ENCODE measurements around the gene RBM19.

The RBM19 gene

DNA sequence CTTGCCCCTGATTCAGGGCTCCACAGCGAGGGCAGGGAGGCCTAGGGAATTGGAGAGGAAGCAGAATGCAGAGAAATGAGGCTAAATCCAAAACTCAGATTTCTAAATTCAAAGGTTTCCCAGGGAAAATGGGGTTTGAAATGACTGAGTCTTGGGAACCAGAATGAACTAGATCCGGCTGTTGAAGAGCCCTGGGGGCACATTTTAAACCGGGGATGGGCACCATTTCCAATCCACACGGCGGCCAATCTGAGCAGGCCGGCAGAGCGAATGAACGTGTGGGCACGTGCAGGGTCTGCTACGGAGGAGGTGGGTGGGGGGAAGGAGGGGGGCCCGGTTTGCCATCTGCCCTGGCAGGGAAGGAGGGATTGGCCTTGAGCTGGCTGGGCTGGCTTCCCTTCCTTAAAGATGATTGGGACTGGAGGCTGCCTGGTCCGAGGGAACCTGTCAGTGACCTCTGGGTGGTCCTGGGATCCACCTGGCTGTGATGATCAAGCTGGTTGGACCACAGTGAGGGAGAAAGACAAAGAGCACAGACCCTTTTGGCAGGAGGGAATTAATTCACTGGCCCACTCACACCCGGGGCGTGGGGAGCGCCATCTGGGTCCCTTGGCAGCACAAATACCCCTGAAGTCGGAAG lies 161.0 kb downstream of the RBM19 start:
- peaks cover 20% of the 10 kb centered on the region for H3K36me3 Mint-ChIP-seq
- H3K4me3 Mint-ChIP-seq, result no peak overlapping the region
- H3K9me3 Mint-ChIP-seq, result peaks cover 8% of the 10 kb centered on the region
- ATAC-seq (ENCODE audit: low read depth) (no peak), DNase-seq (ENCODE audit: low spot score in 2 of 2) (no peak)
- no peaks in the 10 kb centered on the region for H3K27me3 Mint-ChIP-seq
- H3K4me1 Mint-ChIP-seq, result no peaks in the 10 kb centered on the region
- H3K27ac Mint-ChIP-seq, result no peak overlapping the region

DNA sequence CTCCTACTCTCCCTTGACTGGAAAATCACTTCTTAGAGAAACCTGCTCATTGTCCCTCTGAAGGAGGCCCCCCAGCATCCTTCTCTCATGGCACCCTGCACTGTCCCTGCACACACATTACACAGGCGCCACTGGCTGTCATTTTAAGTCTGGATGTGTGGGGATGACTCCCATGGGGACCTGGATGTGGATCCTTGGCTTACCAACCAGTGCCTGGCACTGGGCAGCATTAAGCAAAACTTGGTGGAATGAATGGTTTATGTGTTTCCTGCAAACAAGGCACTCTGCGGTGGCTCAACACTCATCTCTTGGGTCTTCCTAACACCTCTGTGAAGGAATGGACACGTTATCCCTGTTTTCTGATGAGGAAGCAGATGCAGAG lies 162.4 kb downstream of the RBM19 start:
- Mint-ChIP-seq H3K36me3 (peaks cover 17% of the 10 kb centered on the region), H3K4me1 (no peaks in the 10 kb centered on the region), H3K9me3 (peaks cover 8% of the 10 kb centered on the region), H3K27ac (no peak overlapping the region), H3K4me3 (no peak overlapping the region), H3K27me3 (no peaks in the 10 kb centered on the region)
- ATAC-seq (ENCODE audit: low read depth), result no peak
- DNase-seq (ENCODE audit: low spot score in 2 of 2), result no peak

DNA sequence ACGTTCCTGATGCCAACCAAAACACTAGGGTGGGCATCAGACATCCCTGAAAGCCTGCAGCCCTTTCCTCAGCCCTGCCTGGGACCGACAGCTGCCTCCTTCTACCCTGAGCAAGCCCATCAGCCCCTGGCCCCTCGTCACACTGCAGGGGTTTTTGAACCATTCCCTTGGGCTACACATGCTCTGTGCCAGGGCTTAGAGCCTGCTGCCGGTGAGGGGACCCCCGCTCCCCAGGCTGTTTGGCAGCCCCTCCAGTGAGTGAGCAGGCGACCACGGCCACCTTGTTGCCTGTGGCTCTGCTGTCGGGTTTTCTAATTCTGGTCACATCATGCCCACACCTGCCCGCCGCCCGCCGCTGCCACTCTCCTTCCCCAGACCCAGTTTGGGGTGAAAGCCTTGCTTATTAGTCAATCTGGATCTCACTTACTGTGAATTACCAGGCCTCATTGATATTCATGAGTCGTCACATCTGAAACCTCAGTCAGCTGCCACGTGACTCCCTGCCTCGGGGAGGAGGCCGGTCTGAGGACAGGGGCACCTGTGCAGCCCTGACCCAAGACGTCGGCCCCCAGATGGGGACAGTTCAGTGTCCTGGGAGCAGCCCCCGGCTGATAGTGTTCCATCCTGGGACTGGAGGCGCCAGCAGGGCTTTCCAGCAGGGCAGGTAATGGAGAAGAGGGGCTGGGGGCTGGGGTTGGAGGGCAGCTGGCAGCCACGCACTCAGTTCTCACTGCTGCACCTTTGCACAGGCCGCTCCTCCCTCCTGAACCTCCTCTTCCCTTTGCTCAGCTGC lies 163.0 kb downstream of the RBM19 start:
- no peak for DNase-seq (ENCODE audit: low spot score in 2 of 2)
- Mint-ChIP-seq H3K27me3 (no peaks in the 10 kb centered on the region), H3K9me3 (peaks cover 5% of the 10 kb centered on the region), H3K4me3 (no peak overlapping the region), H3K36me3 (peaks cover 12% of the 10 kb centered on the region), H3K27ac (no peak overlapping the region), H3K4me1 (no peaks in the 10 kb centered on the region)
- ATAC-seq (ENCODE audit: low read depth), result no peak

DNA sequence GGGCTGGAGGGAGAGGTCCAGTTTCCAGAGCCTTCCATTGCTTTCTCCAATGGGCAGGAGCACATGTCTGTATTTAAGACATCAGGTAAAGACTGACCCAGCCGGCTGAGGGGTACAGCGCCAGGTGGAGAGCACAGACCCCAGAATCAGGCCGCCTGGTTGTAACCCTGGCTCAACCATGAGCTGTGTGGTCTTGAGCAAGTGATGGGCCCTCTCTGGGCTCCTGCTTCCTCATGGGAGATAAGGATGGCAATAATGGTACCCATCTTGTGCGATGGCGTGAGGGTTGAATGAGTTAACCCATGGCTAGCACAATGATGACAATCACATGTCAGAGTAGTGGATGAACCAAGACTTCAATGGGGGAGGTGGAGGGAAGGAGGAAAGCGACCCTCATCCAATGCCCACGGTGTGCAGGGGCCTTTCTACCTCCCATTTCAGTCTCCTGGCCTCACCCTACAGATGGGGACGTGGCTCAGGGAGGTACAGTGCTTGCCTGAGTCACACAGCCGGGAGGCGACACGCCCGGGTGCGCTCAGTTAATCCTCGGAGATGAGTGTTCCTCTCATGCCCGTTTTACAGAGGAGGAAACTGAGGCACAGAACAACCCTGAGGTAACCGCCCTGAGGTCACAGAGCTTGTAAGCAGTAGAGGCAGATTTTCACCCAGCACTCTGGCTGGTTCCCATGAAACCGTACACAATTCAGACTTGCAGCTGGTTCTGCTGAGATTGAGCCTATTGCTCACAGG lies 163.9 kb downstream of the RBM19 start:
- H3K4me1 Mint-ChIP-seq, result no peaks in the 10 kb centered on the region
- DNase-seq (ENCODE audit: low spot score in 2 of 2) (no peak), ATAC-seq (ENCODE audit: low read depth) (no peak)
- H3K27ac Mint-ChIP-seq, result no peak overlapping the region
- H3K36me3 Mint-ChIP-seq, result peaks cover 12% of the 10 kb centered on the region
- no peak overlapping the region for H3K4me3 Mint-ChIP-seq
- H3K27me3 Mint-ChIP-seq, result no peaks in the 10 kb centered on the region
- H3K9me3 Mint-ChIP-seq, result peaks cover 5% of the 10 kb centered on the region

DNA sequence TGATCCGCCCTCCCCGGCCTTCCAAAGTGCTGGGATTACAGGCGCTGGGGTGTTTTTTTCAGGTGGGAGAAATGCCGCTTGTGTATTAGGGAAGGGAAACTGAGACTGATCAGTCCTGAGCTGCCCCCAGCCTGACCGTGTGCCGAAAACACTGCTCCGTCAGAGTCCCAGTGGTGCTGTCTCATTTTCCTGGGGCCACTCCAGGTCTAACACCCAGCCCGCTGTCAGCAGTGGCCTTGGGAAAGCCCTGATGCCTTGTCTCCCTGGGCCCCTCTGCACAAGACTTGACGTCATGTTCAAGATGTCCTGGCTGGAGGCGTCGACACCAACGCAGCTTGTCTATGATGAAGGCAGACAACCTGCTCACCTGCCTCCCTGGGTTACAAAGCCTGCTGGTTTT lies 165.9 kb downstream of the RBM19 start:
- Mint-ChIP-seq H3K36me3 (peaks cover 5% of the 10 kb centered on the region), H3K27ac (no peak overlapping the region), H3K4me3 (no peak overlapping the region), H3K27me3 (no peaks in the 10 kb centered on the region), H3K9me3 (no peaks in the 10 kb centered on the region), H3K4me1 (no peaks in the 10 kb centered on the region)
- DNase-seq (ENCODE audit: low spot score in 2 of 2), result no peak
- no peak for ATAC-seq (ENCODE audit: low read depth)

DNA sequence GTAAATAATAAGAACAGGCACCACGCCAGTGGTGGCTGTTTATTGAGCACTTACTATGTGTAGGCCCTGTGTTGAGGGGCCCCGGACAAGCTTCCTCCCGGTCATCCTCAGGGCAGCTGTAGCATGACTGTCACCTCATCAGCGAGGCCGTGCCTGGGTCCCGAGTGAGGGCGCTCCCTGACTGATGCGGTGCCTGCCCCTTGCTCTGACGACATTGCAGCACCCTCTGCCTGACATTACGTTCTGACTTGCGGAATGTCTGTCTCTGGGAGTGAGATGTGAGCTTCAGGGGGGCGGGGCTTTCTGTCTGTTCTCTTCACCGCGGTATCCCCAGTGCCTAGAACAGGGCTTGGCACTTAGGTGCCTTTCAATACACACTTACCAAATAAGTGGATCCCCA lies 167.6 kb downstream of the RBM19 start:
- ATAC-seq (ENCODE audit: low read depth) (no peak), DNase-seq (ENCODE audit: low spot score in 2 of 2) (no peak)
- no peak overlapping the region for H3K27ac Mint-ChIP-seq
- no peaks in the 10 kb centered on the region for H3K9me3 Mint-ChIP-seq
- H3K27me3 Mint-ChIP-seq, result no peaks in the 10 kb centered on the region
- H3K4me1 Mint-ChIP-seq, result no peaks in the 10 kb centered on the region
- H3K4me3 Mint-ChIP-seq, result no peak overlapping the region
- peaks cover 2% of the 10 kb centered on the region for H3K36me3 Mint-ChIP-seq

DNA sequence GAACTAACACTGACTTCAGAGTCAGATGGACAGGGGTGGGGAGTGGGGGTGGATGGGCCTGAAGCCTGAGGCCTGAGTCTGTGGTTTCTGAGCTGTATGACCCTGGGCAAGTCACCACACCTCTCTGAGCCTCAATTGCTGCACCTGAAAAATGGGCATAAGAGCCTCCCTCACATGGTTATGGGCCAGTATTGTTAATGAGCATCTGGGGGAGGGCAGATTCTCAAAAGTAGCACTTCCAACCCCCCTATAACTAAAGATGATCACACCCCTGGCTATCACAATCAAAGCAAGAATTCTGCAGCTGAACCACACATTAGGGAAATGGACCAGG lies 168.6 kb downstream of the RBM19 start:
- H3K27ac Mint-ChIP-seq, result no peak overlapping the region
- H3K4me3 Mint-ChIP-seq, result no peak overlapping the region
- H3K9me3 Mint-ChIP-seq, result no peaks in the 10 kb centered on the region
- H3K27me3 Mint-ChIP-seq, result no peaks in the 10 kb centered on the region
- H3K36me3 Mint-ChIP-seq, result peaks cover 2% of the 10 kb centered on the region
- H3K4me1 Mint-ChIP-seq, result no peaks in the 10 kb centered on the region
- ATAC-seq (ENCODE audit: low read depth), result no peak
- no peak for DNase-seq (ENCODE audit: low spot score in 2 of 2)

DNA sequence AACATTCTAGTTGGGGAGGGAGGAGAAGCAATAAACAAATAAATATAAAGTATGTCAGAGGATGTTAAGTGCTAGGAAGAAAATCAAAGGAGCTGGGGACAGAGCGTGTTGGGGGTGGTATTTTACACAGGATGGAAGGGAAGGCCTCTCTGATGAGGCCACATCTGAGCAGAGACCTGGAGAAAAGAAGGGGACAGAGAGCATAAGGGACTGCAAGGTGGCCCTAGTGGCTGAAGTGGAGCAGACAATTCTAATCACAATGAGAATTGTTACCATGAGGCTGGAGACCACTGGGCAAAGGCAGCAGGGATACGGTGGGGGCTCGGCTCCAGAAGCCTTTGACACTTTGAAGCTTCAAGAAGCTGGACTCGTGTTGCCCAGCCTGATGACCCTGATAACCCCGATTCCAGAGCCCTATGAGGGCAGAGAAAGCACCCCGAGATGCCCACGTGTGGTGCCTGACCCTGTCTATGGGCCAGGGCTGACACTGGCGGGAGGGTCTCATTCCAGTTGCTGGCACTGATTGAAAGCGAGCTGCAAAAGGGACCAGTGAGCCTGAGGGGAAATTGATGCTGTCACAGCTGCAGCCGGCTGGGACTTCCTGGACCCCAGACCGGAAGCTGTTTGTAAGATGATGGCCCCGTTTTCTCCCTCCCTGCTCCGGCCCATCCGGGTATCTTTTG lies 169.1 kb downstream of the RBM19 start:
- no peaks in the 10 kb centered on the region for H3K9me3 Mint-ChIP-seq
- H3K4me1 Mint-ChIP-seq, result no peaks in the 10 kb centered on the region
- peaks cover 2% of the 10 kb centered on the region for H3K36me3 Mint-ChIP-seq
- no peaks in the 10 kb centered on the region for H3K27me3 Mint-ChIP-seq
- DNase-seq (ENCODE audit: low spot score in 2 of 2), result no peak
- no peak overlapping the region for H3K27ac Mint-ChIP-seq
- no peak overlapping the region for H3K4me3 Mint-ChIP-seq
- no peak for ATAC-seq (ENCODE audit: low read depth)

DNA sequence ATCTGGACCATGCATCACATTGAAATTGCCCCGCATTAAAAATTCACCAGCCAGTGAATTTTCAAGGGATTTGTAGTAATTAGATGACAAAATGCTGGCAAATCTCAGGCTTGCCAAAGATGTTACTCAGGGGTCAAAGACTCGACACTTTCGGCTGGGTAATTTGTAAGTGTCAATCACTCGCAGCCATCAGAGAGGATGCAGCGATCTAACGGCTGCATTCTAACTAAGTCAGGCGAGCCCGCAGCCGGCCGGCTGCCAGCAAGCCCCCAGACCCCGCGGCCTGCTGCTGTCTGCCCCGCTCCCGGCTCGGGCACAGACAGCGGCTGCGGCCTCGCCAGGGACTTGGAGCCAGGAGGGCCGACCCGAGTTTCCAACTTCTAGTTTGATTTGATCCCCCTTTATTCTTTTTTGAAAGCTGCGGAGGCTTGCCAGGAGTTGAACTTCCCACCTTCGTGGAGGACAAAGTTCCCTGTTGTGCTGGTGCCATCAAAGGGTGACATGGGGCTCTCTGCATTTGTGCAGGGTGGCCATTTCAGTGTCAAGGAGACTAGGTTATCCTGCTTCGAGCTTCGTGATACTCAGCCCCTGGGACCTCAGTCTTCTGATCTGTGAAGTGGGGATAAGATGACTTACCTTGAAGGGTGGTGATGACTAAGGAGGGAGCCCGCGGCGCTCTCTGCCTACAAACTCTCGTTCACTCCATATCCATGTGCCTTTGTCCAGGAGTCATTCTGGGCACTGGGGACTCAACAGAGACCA lies 169.9 kb downstream of the RBM19 start:
- H3K4me3 Mint-ChIP-seq, result no peak overlapping the region
- DNase-seq (ENCODE audit: low spot score in 2 of 2), result no peak
- H3K27me3 Mint-ChIP-seq, result no peaks in the 10 kb centered on the region
- ATAC-seq (ENCODE audit: low read depth), result no peak
- peaks cover 2% of the 10 kb centered on the region for H3K36me3 Mint-ChIP-seq
- no peaks in the 10 kb centered on the region for H3K4me1 Mint-ChIP-seq
- H3K27ac Mint-ChIP-seq, result no peak overlapping the region
- no peaks in the 10 kb centered on the region for H3K9me3 Mint-ChIP-seq

DNA sequence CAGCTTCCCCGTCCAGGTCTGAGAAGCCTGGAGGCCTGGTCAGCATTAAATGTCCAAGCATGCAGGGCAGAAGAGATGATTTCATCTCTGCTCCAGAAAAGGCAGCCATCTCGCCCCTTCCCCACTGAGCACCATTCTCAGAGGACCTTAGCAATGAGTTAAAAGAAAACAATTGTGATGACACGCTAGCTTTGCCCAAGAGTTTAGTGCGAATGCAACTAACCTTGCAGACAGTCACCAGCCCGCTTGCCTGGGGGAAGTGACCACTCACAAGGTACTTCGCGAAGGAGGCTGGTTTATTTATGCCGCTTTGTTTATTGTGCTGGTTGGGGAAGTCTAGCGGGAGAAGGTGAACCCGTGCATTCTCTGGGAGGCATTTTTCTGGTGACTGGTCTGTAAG lies 170.7 kb downstream of the RBM19 start:
- DNase-seq (ENCODE audit: low spot score in 2 of 2), result no peak
- ATAC-seq (ENCODE audit: low read depth), result no peak
- Mint-ChIP-seq H3K36me3 (peaks cover 2% of the 10 kb centered on the region), H3K4me1 (no peaks in the 10 kb centered on the region), H3K27me3 (no peaks in the 10 kb centered on the region), H3K4me3 (no peak overlapping the region), H3K9me3 (no peaks in the 10 kb centered on the region), H3K27ac (no peak overlapping the region)

DNA sequence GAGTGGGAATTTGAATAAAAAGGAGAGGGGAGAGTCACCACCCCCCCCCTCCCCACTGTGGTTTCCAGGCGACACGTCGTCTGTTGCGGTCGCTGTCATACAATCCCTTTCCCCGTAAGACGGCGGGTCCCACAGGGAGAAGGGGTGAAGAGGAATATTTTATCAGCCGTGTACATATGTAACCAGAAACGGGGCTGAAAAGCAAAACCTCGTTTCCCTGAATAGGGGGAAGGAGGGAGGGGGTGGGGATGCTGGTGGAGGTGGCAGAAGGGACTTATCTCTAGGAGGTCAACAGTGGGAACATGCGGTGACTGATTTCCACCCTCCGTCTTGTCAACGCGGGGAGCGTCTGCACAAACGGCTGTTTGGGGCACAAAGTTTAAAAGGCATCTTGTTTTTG lies 171.4 kb downstream of the RBM19 start:
- no peak overlapping the region for H3K4me3 Mint-ChIP-seq
- H3K27ac Mint-ChIP-seq, result no peak overlapping the region
- DNase-seq (ENCODE audit: low spot score in 2 of 2) (no peak), ATAC-seq (ENCODE audit: low read depth) (no peak)
- no peaks in the 10 kb centered on the region for H3K27me3 Mint-ChIP-seq
- H3K4me1 Mint-ChIP-seq, result no peaks in the 10 kb centered on the region
- peaks cover 3% of the 10 kb centered on the region for H3K9me3 Mint-ChIP-seq
- peaks cover 4% of the 10 kb centered on the region for H3K36me3 Mint-ChIP-seq

DNA sequence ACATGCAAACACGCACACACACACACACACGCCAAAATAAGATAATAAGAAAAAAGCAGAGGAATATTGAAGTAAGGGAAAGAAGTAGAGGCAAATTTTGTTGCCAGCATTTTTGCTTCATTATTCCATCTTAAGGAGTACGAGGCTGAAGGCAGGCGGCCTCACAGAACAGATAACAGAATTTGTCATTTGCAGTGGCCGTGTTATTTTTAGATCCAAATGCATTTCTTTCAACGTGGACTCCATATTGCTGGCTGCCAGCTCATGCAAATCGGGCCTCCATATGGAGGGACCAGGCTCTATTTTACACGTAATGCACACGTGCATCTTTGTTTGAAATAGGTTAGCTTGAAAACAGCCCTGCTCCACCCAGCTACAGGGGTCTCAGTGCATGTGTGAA lies 172.9 kb downstream of the RBM19 start:
- no peaks in the 10 kb centered on the region for H3K4me1 Mint-ChIP-seq
- no peaks in the 10 kb centered on the region for H3K27me3 Mint-ChIP-seq
- no peak overlapping the region for H3K4me3 Mint-ChIP-seq
- no peak overlapping the region for H3K27ac Mint-ChIP-seq
- ATAC-seq (ENCODE audit: low read depth) (no peak), DNase-seq (ENCODE audit: low spot score in 2 of 2) (no peak)
- H3K36me3 Mint-ChIP-seq, result peaks cover 4% of the 10 kb centered on the region
- H3K9me3 Mint-ChIP-seq, result peaks cover 3% of the 10 kb centered on the region

DNA sequence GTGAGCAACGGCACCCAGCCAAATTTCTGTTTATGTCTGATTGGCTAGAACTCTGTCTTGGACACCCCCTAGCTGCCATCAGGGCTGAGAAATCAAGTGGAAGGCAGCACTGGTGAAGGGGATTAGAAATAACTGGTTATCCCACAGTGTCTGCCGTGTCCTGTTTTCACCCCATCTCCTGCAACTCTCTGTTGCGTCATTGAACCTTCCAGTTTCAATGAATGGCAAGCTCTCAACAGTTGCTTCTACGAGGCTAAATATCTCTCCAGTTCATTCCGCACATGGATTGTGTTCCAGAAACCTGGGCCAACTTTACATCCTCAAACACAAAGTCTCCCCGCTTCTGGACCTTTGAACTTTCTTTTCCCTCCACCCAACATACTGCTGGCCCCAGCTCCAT lies 173.7 kb downstream of the RBM19 start:
- no peak overlapping the region for H3K4me3 Mint-ChIP-seq
- ATAC-seq (ENCODE audit: low read depth) (no peak), DNase-seq (ENCODE audit: low spot score in 2 of 2) (no peak)
- no peaks in the 10 kb centered on the region for H3K4me1 Mint-ChIP-seq
- H3K36me3 Mint-ChIP-seq, result peaks cover 6% of the 10 kb centered on the region
- no peaks in the 10 kb centered on the region for H3K27me3 Mint-ChIP-seq
- H3K9me3 Mint-ChIP-seq, result peaks cover 8% of the 10 kb centered on the region
- no peak overlapping the region for H3K27ac Mint-ChIP-seq
